Right lobe of liver (tissue), 6 donors: Measurements from ENCODE around the gene SLAMF8. TPM values are rescaled to one million over a fixed set of nuclear protein-coding genes. Genes with fewer than 3 reads are reported as not detected.

Experiments
- ATAC-seq, 4 donors: fragments of 200-7000 bp; cut with Tn5 transposase; one replicate each; pipeline ENCODE4 v1.9.1; 2020; ENCODE audit warnings: mild to moderate bottlenecking in 4 of 4, moderate library complexity in 4 of 4
- DNase-seq, 3 donors: peaks; one replicate each; pipeline ENCODE4 v3.0.0-alpha.2; 2020
- H3K27ac ChIP-seq, 3 donors: fragments of 200-600 bp; one replicate each; pipeline ENCODE4 v1.8.0; 2022
- H3K27me3 ChIP-seq, 2 donors: fragments of 200-600 bp; one replicate each; pipeline ENCODE4 v1.8.0; 2022
- H3K36me3 ChIP-seq, 4 donors: fragments of 200-600 bp; sonication (generic) in 1 of 4; one replicate each; pipeline versions ENCODE4 v1.5.1 to v1.8.0; 2017 to 2022; ENCODE audit warnings: control low read depth in 1 of 4
- H3K4me1 ChIP-seq, 4 donors: fragments of 200-600 bp; sonication (generic) in 1 of 4; one replicate each; pipeline versions ENCODE4 v1.5.1 to v1.8.0; 2017 to 2022; ENCODE audit warnings: control low read depth in 1 of 4
- H3K4me3 ChIP-seq, 3 donors: fragments of 200-600 bp; one replicate each; pipeline ENCODE4 v1.8.0; 2022
- H3K9me3 ChIP-seq, 4 donors: fragments of 200-600 bp; sonication (generic) in 1 of 4; one replicate each; pipeline versions ENCODE4 v1.5.1 to v1.8.0; 2017 to 2022; ENCODE audit warnings: control low read depth in 1 of 4
- CTCF ChIP-seq, 4 donors: fragments of 200-600 bp in 3 of 4; fragments of 450-650 bp in 1 of 4; IDR thresholded peaks; one replicate each; pipeline versions ENCODE4 v1.5.1 to v1.8.0; 2016 to 2022; ENCODE audit warnings: antibody characterized with exemption in 4 of 4, mild to moderate bottlenecking in 2 of 4
- POLR2A ChIP-seq: fragments of 450-650 bp; IDR thresholded peaks from one replicate; pipeline ENCODE4 v1.6.1; 2017; ENCODE audit warnings: antibody characterized with exemption, mild to moderate bottlenecking
- WGBS: methylation state at CpG from one replicate; pipeline ENCODE4 v1.1.6; 2018; ENCODE audit warnings: low coverage, low lambda C conversion rate; ENCODE audit not compliant: insufficient coverage; ENCODE audit errors: missing lambda C conversion rate; 5-methylcytosine and 5-hydroxymethylcytosine counted together
- intact Hi-C, 2 donors: fragments of 100-400 bp; cut with DNase I; formaldehyde crosslinking; loops; one replicate each; pipeline versions ENCODE4 v1.11.2 to v1.14.1; 2022
- total RNA-seq, 6 experiments: library from RNA; depleted of rRNA in 2 of 6; stranded (reverse); fragments of >200 nt in 2 of 6; fragmentation: NEBNext Ultra II Directional in 3 of 6; extraction: Animal tissue kit (Norgen Biotek cat#: 25700) in 3 of 6; gene quantifications; one replicate each; pipeline versions ENCODE4 v1.1.0 to v1.2.4, GENCODE V29; 2016 to 2023
- donor health status: DM: no; HTN: yes; CAD: no.
- donor health status: DM: no; HTN: no; CAD: no.
- donor health status: DM: no; HTN: no; CAD: no.
- donor health status: DM: no; HTN: yes; CAD: no.
- donor health status: DM: no; HTN: yes; CAD: no.

SLAMF8 gene
- total RNA-seq, 6 experiments from 2014 or later = 0.33 to 5.7 (median 2.5) TPM

GRCh38 chr1:159867664-159868026, 41.0 kb downstream of the SLAMF8 start:
- Histone ChIP-seq H3K9me3 (no peaks in the 10 kb centered on the region), H3K4me1 (peaks cover 0 to 13% (median 5%) of the 10 kb centered on the region in 4 donors), H3K36me3 (no peaks in the 10 kb centered on the region), H3K27ac (peak overlapping the region in 1 of 3 donors; percentile 8), H3K27me3 (no peaks in the 10 kb centered on the region), H3K4me3 (no peak overlapping the region)
- TF ChIP-seq CTCF (IDR thresholded peaks at IDR 0.05) (no peak), POLR2A (no peak)
- ATAC-seq (peak; percentile 84 to 92 (median 90)), DNase-seq (peak; percentile 47 to 75 (median 64))
- intact Hi-C loops = no loop called here
- 15% methylated on average over 8 of the region's 9 CpGs for WGBS

GRCh38 chr1:159868766-159869165, 42.1 kb downstream of the SLAMF8 start:
- peaks cover 0 to 13% (median 5%) of the 10 kb centered on the region in 4 donors for H3K4me1 ChIP-seq
- H3K4me3 ChIP-seq = no peak overlapping the region
- intact Hi-C loops = no loop called here
- no peak overlapping the region for H3K27ac ChIP-seq
- H3K9me3 ChIP-seq = no peaks in the 10 kb centered on the region
- no peak for DNase-seq
- no peak for ATAC-seq
- no peaks in the 10 kb centered on the region for H3K36me3 ChIP-seq
- no peaks in the 10 kb centered on the region for H3K27me3 ChIP-seq
- 73% methylated on average over 2 of the region's 3 CpGs for whole genome bisulfite sequencing
- TF ChIP-seq POLR2A (no peak), CTCF (IDR thresholded peaks at IDR 0.05) (no peak)

- no peaks in the 10 kb centered on the region for H3K9me3 ChIP-seq
- no peak for ATAC-seq
- 54% methylated on average over 2 of the region's 4 CpGs for WGBS
- H3K4me1 ChIP-seq = peaks cover 0 to 13% (median 5%) of the 10 kb centered on the region in 4 donors
- intact Hi-C loops = no loop called here
- no peaks in the 10 kb centered on the region for H3K36me3 ChIP-seq
- no peak overlapping the region for H3K27ac ChIP-seq
- DNase-seq = no peak
- H3K4me3 ChIP-seq = no peak overlapping the region
- no peak for TF ChIP-seq CTCF (IDR thresholded peaks at IDR 0.05)
- TF ChIP-seq POLR2A = no peak
- H3K27me3 ChIP-seq = no peaks in the 10 kb centered on the region
Observed at GRCh38 chr1:159869173-159869572, 42.5 kb downstream of the SLAMF8 start.

- 29% methylated on average over 1 of the region's 1 CpG for WGBS
- H3K27ac ChIP-seq = no peak overlapping the region
- TF ChIP-seq POLR2A (no peak), CTCF (IDR thresholded peaks at IDR 0.05) (no peak)
- no peak for DNase-seq
- intact Hi-C loops = no loop called here
- H3K27me3 ChIP-seq = no peaks in the 10 kb centered on the region
- no peak overlapping the region for H3K4me3 ChIP-seq
- H3K4me1 ChIP-seq = peaks cover 0 to 13% (median 5%) of the 10 kb centered on the region in 4 donors
- H3K36me3 ChIP-seq = no peaks in the 10 kb centered on the region
- ATAC-seq = no peak
- no peaks in the 10 kb centered on the region for H3K9me3 ChIP-seq
Observed at GRCh38 chr1:159869607-159870006, 42.9 kb downstream of the SLAMF8 start.

- no peak for DNase-seq
- H3K27ac ChIP-seq = no peak overlapping the region
- peaks cover 0 to 13% (median 5%) of the 10 kb centered on the region in 4 donors for H3K4me1 ChIP-seq
- H3K36me3 ChIP-seq = no peaks in the 10 kb centered on the region
- WGBS = 79% methylated on average over 3 of the region's 5 CpGs
- no peaks in the 10 kb centered on the region for H3K9me3 ChIP-seq
- ATAC-seq = no peak
- H3K27me3 ChIP-seq = no peaks in the 10 kb centered on the region
- no peak for TF ChIP-seq CTCF (IDR thresholded peaks at IDR 0.05)
- no peak for TF ChIP-seq POLR2A
- intact Hi-C loops = no loop called here
- no peak overlapping the region for H3K4me3 ChIP-seq
Observed at GRCh38 chr1:159870704-159871103, 44.0 kb downstream of the SLAMF8 start.
